GM12878 (cell line): Measurements from ENCODE around the gene FLT1. TPM values are rescaled to one million over a fixed set of nuclear protein-coding genes. Genes with fewer than 3 reads are reported as not detected.
A peak's percentile ranks its signal among the peaks of the same experiment; 100 is the strongest.

ENCODE experiments used
- ATF2 ChIP-seq: IDR thresholded peaks from 2 replicates; pipeline ENCODE4 v1.6.1; 2012; ENCODE audit warnings: low read length, inconsistent platforms
- BCL11A ChIP-seq: IDR thresholded peaks from 2 replicates; pipeline ENCODE4 v1.6.1; 2011; ENCODE audit warnings: low read depth, low read length
- CHD4 ChIP-seq: fragments of 200-600 bp; sonication (generic); IDR thresholded peaks from 2 replicates; pipeline ENCODE4 v1.6.1; 2016; ENCODE audit warnings: mild to moderate bottlenecking
- DPF2 ChIP-seq: fragments of 450-650 bp; IDR thresholded peaks from 2 replicates; pipeline ENCODE4 v1.6.1; 2017; ENCODE audit warnings: mild to moderate bottlenecking
- EP300 ChIP-seq, 2 experiments: fragments of 150-350 bp in 1 of 2; IDR thresholded peaks; 2 replicates each; pipeline ENCODE4 v1.6.1; 2011 to 2012; ENCODE audit warnings: low read depth in 2 of 2, low read length in 2 of 2, borderline replicate concordance in 1 of 2, improper control_type of control experiment in 1 of 2, inconsistent platforms in 1 of 2; ENCODE audit not compliant: control insufficient read depth in 1 of 2
- IKZF1 ChIP-seq: fragments of 450-650 bp; conservative IDR thresholded peaks from 2 replicates; pipeline ENCODE4 v1.6.1; 2017; ENCODE audit warnings: antibody characterized with exemption, mild to moderate bottlenecking
- KLF5 ChIP-seq: fragments of 450-650 bp; IDR thresholded peaks from 2 replicates; pipeline ENCODE4 v1.6.1; 2014; ENCODE audit warnings: mild to moderate bottlenecking; ENCODE audit not compliant: partially characterized antibody
- LARP7 ChIP-seq: fragments of 450-650 bp; IDR thresholded peaks from 2 replicates; pipeline ENCODE4 v1.6.1; 2017; ENCODE audit warnings: mild to moderate bottlenecking
- NKRF ChIP-seq: fragments of 450-650 bp; conservative IDR thresholded peaks from 2 replicates; pipeline ENCODE4 v1.6.1; 2017; ENCODE audit warnings: mild to moderate bottlenecking, moderate library complexity
- NR2F1 ChIP-seq: fragments of 450-650 bp; conservative IDR thresholded peaks from 2 replicates; pipeline ENCODE4 v1.6.1; 2017; ENCODE audit warnings: mild to moderate bottlenecking
- NRF1 ChIP-seq: conservative IDR thresholded peaks from 2 replicates; pipeline ENCODE4 v1.6.1; 2011; ENCODE audit warnings: mild to moderate bottlenecking, low read depth, low read length, improper control_type of control experiment
- POU2F2 ChIP-seq: IDR thresholded peaks from 3 replicates; pipeline ENCODE4 v1.6.1; 2011; ENCODE audit warnings: low read depth, mild to moderate bottlenecking, low read length, borderline replicate concordance
- RAD51 ChIP-seq: fragments of 450-650 bp; IDR thresholded peaks from 2 replicates; pipeline ENCODE4 v1.6.1; 2016; ENCODE audit warnings: moderate library complexity, mild to moderate bottlenecking, inconsistent platforms
- SIN3A ChIP-seq: IDR thresholded peaks from 2 replicates; pipeline ENCODE4 v1.6.1; 2012; ENCODE audit warnings: low read depth, low read length, improper control_type of control experiment
- SMARCA5 ChIP-seq: fragments of 450-650 bp; IDR thresholded peaks from 2 replicates; pipeline ENCODE4 v1.6.1; 2017; ENCODE audit warnings: mild to moderate bottlenecking
- YY1 ChIP-seq: IDR thresholded peaks from 2 replicates; pipeline ENCODE4 v1.6.1; 2011; ENCODE audit warnings: low read depth, mild to moderate bottlenecking, low read length
- ZBTB4 ChIP-seq: fragments of 450-650 bp; formaldehyde crosslinking; IDR thresholded peaks from 2 replicates; pipeline ENCODE4 v1.4.0; 2022; ENCODE audit warnings: mild to moderate bottlenecking, moderate library complexity
- ZBTB40 ChIP-seq: fragments of 450-650 bp; IDR thresholded peaks from 2 replicates; pipeline ENCODE4 v1.6.1; 2016; ENCODE audit warnings: mild to moderate bottlenecking, moderate library complexity, borderline replicate concordance
- ZNF384 ChIP-seq: IDR thresholded peaks from 2 replicates; pipeline ENCODE4 v1.6.1; 2012; ENCODE audit warnings: low read depth, mild to moderate bottlenecking, low read length, improper control_type of control experiment, borderline replicate concordance
- ZSCAN29 ChIP-seq: fragments of 450-650 bp; IDR thresholded peaks from 2 replicates; pipeline ENCODE4 v1.6.1; 2017; ENCODE audit warnings: mild to moderate bottlenecking, moderate library complexity
- polyA plus RNA-seq, 11 experiments: library from polyadenylated mRNA; depleted of rRNA in 4 of 11; unstranded in 6 of 11; stranded (reverse) in 5 of 11; fragments of >200 nt; fragmentation: Nextera tagmentation in 4 of 11; fragmentation: Illumina TruSeq in 1 of 11; extraction: Ambion mirVana in 4 of 11; extraction: Trizol in 1 of 11; gene quantifications; 1 replicate in 1 of 11; 2 replicates in 10 of 11; pipeline versions ENCODE4 v1.2.1 to v1.2.3, GENCODE V29; 2011 to 2016; ENCODE audit warnings: inconsistent platforms in 2 of 11, missing spikeins in 2 of 11, low read depth in 1 of 11
- total RNA-seq, 4 experiments: library from RNA; depleted of rRNA in 3 of 4; stranded (reverse); fragments of >200 nt in 3 of 4; fragmentation: Illumina TruSeq in 1 of 4; extraction: Trizol in 1 of 4; gene quantifications; 2 replicates each; pipeline versions ENCODE4 v1.2.1 to v1.2.3, GENCODE V29; 2013 to 2021

Gene FLT1
- total and polyA plus RNA-seq, 10 of the 15 experiments (the other 5 are each of a cell fraction or from before 2014, with no cell fraction given) = 0.55 to 5.6 (median 0.84) TPM

- no peak for TF ChIP-seq LARP7
- no peak for TF ChIP-seq ZSCAN29
- peak in 1 of 2 experiments; percentile 32; a peak in 1 of 4 replicates for TF ChIP-seq EP300 (IDR thresholded peaks at IDR 0.05; ENCODE audit: borderline replicate concordance in 1 of 2, control insufficient read depth in 1 of 2, low read depth in 2 of 2, low read length in 2 of 2)
- TF ChIP-seq CHD4 = no peak
- TF ChIP-seq ATF2 = no peak
- no peak for TF ChIP-seq SIN3A
- TF ChIP-seq POU2F2 = peak; percentile 61; the same call in 2 of the 3 replicates
- TF ChIP-seq NKRF = no peak
- peak; percentile 96 for TF ChIP-seq NR2F1
- no peak for TF ChIP-seq NRF1
- no peak for TF ChIP-seq ZBTB4 (CRISPR knock-in tag)
- no peak for TF ChIP-seq KLF5
- no peak for TF ChIP-seq RAD51
- TF ChIP-seq DPF2 = no peak
- TF ChIP-seq SMARCA5 = no peak
- TF ChIP-seq ZBTB40 = no peak
- TF ChIP-seq YY1 = no peak
- no peak for TF ChIP-seq ZNF384
- TF ChIP-seq IKZF1 = no peak
- TF ChIP-seq BCL11A = no peak
These were observed 44.8 kb upstream of the FLT1 start (continued) for GRCh38 chr13:28539625-28540286.
